Colon (tissue), 2 donors: Measurements from ENCODE around the gene ABCA3.
"Not testable (repeated sequence)": the region's sequence is repeated elsewhere in the genome, so short reads cannot be mapped to it uniquely, and the experiment has no call there.

Experiments used
- FAIRE-seq: peaks from 2 replicates; lab custom pipeline; 2012; peaks lifted over from hg19 to GRCh38; lab: Jason Lieb, UNC
- donor health status: control.
- donor health status: control.

The ABCA3 gene

DNA sequence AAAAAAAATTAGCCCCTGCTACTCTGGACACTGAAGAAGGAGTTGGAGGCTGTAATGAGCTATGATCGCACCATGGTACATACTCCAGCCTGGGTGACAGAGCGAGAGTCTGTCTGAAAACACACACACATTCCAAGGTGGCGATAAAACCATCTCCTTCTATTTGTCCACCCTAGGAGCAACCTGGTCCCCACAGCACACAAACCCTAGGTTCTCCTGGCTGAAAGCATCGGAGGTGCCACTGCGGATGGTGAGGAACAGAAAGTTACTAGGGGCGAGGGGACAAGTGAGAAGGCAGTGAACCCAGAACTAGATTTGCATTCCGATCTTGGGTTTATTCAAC is 87.8 kb downstream of the ABCA3 start:
- no peak for FAIRE-seq

DNA sequence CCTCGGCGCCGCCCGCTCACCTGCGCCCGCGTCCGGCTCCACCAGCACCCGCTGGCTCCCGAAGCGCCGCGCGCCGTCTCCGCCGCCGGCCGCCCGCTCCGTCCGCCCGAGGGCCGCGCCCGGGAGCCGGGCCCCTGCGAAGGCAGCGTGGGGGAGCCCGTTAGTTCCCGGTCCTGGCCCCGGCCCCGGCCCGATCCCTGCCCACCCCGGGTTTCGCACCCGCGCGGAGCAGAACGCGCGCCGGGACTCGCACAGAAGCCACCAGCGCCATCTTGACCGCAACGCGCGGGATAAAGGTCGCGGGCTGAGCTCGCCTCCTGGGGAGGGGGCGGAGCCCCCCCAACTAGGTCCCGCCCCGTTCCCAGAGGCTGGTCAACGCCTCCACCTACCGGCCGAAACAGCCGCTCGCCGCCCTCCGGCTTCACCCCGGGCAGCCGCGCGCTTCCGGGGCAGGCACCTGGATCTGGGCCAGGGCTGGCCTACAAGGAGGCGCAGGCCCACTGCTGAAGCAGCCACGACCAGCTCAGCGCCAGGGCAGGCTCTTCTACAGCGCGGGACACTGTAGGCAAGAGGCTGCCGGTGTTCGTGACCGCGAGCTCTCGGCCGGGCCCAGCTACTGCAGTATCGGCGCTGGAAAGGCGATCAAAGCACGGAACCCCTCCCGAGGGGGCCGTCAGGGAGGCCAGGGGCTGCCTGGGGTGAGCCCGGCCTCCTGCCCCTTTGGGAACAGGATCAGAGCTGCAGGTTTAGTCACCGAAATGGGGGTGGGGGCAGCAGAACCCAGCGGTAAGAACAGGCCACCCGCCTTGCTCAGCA is 89.0 kb downstream of the ABCA3 start, which contains the start of gene ECI1:
Gene ECI1 (minus strand): TSS at position 292 of the 816 bp plus-strand sequence. CDS start 21 bp downstream, at position 271.
- FAIRE-seq = no peak

GRCh38 chr16:2250652-2251295 is 89.8 kb downstream of the ABCA3 start:
- FAIRE-seq = no peak

DNA sequence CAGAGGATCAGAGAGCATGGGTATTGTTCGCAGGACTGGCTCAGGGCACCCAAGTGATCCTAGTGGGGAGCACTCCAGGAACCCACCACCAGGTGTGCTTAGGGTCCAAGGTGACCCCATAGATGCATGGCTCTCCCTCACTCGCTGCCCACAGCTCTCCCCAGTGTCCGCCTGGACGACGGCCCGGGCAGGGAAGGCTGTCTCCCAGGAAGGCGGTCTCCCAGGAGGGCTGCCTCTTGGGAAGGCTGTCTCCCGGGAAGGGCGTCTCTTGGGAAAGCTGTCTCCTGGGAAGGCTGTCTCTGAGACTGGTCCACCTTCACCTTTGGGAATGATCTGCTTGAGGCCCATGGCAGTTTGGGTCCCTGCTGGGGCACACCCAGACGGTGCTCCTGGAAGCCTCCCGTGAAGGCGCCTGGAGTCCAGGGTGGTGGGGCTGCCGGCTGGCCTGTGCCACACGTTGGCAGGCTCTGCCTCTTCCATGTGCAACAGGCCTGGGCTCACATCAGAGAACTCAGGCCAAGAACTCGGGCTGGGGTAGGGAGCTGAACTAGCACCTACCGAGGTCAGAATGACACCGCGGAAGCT is 94.1 kb downstream of the ABCA3 start:
- FAIRE-seq = no peak

- no peak for FAIRE-seq
These were observed 95.4 kb downstream of the ABCA3 start for GRCh38 chr16:2244926-2245795.

DNA sequence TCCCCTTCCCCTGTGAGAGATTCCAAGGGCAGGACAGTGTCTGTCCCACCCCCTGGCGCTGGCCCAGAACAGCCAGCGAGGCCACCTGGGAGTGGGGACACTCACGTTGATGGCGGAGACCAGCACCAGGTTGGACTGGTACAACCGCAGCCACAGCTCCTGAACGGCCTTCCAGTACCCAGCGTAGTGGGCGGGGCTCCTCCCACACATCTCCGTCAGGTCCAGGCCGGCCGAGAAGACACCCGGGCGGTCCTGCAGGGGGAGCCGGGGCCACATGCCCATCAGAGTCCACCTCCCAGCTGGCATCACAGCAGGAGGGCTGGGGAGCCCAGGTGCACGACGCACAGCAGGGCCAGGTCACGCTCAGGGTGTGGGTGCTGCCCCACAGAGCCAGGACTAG is 96.2 kb downstream of the ABCA3 start:
- no peak for FAIRE-seq

- no peak for FAIRE-seq
These were observed 96.7 kb downstream of the ABCA3 start for GRCh38 chr16:2243781-2244180.

DNA sequence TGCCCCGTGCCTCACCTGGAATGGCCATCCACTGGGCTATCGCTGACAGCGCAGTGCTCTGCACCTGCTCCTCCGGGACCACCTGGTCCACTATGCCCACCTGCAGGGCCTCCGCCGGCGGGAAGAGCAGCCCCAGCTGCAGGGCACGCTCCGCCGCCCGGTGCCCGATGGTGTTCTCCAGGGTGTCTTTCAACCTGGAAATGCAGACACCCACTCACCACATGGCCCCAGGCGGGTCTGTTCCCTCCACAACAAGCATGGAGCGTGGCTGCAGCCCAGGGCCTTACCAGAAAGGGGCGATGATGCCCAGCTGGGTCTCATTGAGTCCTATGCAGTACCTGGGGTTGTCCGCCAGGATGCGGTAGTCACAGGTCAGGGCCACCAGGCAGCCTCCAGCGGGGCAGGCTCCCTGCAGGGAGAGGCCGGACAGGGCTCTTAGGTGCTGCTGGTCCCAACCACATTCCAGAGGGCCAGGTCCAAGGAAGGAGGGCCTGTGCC is 97.4 kb downstream of the ABCA3 start:
- FAIRE-seq = no peak

DNA sequence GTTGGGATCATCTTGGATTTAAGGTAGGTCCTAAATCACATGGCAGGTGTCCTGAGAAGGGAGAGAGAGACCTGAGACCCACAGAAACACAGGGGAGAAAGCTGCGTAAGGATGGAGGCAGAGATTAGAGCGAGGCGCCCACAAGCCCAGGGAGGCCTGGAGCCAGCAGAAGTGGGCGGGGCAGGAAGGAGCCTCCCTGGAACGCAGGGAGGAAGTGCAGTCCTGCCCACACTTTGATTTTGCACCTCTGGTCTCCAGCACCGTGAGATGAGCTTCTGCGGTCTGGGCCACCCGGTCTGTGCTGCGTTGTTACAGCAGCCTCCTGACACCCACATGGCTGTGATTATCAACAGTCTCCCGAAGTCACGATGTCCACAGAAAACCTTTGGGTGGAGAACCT is 97.9 kb downstream of the ABCA3 start:
- no peak for FAIRE-seq

DNA sequence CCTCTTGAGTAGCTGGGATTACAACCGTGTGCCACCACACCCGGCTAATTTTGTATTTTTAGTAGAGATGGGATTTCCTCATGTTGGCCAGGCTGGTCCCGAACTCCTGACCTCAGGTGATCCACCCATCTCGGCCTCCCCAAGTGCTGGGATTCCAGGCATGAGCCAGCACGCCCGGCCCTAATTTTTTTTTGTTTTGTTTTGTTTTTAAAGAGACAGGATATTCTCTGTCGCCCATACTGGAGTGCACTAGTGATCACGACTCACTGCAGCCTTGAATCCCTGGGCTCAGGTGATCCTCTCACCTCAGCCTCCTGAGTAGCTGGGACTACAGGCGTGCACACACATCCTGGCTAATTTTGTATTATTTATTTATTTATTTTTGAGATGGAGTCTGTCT is 100.2 kb downstream of the ABCA3 start:
- not testable (repeated sequence) for FAIRE-seq

- FAIRE-seq = no peak
These were observed 101.5 kb downstream of the ABCA3 start for GRCh38 chr16:2238838-2239675.

- no peak for FAIRE-seq
These were observed 102.2 kb downstream of the ABCA3 start for GRCh38 chr16:2238150-2238837.

GRCh38 chr16:2237493-2238149 is 102.9 kb downstream of the ABCA3 start:
- no peak for FAIRE-seq

- no peak for FAIRE-seq
These were observed 103.4 kb downstream of the ABCA3 start for GRCh38 chr16:2237102-2237482.

- no peak for FAIRE-seq
These were observed 104.0 kb downstream of the ABCA3 start, which contains the start of gene DNASE1L2 for GRCh38 chr16:2236337-2237101. Gene DNASE1L2, plus strand, starts transcription at chr16:2236444. Its CDS starts 373 bp downstream, at chr16:2236817.

DNA sequence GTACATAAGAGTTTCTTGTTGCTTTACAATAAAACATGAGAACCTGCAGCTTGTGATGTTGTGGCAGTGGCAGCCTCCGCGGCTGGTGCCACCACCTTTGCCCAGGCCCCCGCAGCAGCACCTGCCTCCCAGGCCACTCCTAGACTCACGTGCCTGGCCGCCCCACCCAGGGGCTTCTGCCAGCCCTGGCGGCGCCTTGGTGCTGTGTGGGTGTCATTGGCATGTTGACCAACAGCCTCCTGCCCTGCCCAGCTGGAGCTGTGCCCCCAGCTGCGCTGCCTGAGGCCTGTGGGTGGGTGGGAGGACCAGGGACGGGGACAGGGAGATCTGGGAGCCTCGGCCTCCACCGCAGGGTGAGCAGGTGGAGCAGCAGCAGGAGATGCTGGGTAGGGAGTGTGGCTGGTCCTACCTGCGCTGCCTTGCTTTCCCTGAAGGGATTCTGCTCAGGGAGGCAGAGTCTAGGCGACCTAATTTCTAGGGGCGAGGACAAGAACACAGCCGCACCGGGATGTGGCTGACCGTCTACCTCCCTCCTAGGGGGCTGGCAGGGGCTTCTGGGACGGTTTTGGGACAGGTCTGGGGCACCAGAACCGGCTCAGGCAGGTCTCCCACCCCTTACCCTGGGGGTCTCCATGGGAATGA is 104.7 kb downstream of the ABCA3 start:
- FAIRE-seq = no peak

GRCh38 chr16:2235234-2235651 is 105.3 kb downstream of the ABCA3 start:
- no peak for FAIRE-seq

- no peak for FAIRE-seq
These were observed 105.7 kb downstream of the ABCA3 start for GRCh38 chr16:2234813-2235170.
